ENCODE measurements around the gene SOST.
A peak's percentile ranks its signal among the peaks of the same experiment; 100 is the strongest.

SOST gene

DNA sequence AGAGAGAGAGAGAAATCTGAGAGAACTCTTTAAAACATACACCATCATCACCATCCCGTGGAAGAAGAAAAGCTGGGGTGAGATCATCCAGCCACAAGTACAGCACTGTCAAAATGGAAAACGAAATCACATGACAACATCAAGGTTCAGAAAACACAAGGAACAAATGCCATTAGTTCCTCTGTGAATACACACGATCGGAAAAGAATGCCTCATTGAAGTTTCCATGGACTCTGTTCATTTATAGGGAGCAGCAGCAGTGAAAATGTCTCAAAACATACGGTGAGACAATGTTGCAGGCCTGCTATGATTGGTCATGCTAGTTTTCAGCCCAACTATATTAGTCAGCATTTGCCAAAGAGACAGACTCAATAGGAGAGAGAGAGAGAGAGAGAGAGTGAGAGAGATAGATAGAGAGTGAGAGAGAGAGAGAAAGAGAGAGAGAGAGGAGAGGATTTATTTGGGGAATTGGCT, 26.1 kb upstream of the SOST start:
- no peak for DNase-seq (ENCODE audit: low read depth in 1 of 2, low spot score in 1 of 2)
- in situ Hi-C loops (cut with HindIII; ENCODE audit: low pct_unique_long_range_greater_than_20kb, low sequenced_read_pairs) = no loop called here
- TF ChIP-seq JUND (IDR thresholded peaks at IDR 0.05; ENCODE audit: low read depth) = no peak

DNA sequence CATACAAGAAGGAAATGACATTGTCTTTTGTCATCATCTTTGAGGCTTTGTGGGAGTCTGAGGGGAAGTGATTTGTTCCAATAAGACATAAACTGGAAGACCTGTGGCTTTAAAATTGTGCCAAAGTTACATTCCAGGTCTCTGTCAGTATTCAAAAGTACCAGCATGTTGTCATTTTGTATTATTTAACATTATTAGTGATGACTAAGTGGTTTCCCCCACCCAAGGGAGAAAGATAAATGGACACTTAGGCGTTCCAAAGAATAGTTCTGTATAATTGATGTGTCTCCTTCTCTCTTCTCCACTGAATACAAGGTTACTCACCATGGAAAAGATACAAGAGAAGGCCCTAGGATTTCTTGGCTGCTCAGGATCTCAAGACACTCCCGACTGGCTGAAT, 25.5 kb upstream of the SOST start:
- no peak for TF ChIP-seq JUND (IDR thresholded peaks at IDR 0.05; ENCODE audit: low read depth)
- in situ Hi-C loops (cut with HindIII; ENCODE audit: low pct_unique_long_range_greater_than_20kb, low sequenced_read_pairs) = no loop called here
- DNase-seq (ENCODE audit: low read depth in 1 of 2, low spot score in 1 of 2) = no peak

DNA sequence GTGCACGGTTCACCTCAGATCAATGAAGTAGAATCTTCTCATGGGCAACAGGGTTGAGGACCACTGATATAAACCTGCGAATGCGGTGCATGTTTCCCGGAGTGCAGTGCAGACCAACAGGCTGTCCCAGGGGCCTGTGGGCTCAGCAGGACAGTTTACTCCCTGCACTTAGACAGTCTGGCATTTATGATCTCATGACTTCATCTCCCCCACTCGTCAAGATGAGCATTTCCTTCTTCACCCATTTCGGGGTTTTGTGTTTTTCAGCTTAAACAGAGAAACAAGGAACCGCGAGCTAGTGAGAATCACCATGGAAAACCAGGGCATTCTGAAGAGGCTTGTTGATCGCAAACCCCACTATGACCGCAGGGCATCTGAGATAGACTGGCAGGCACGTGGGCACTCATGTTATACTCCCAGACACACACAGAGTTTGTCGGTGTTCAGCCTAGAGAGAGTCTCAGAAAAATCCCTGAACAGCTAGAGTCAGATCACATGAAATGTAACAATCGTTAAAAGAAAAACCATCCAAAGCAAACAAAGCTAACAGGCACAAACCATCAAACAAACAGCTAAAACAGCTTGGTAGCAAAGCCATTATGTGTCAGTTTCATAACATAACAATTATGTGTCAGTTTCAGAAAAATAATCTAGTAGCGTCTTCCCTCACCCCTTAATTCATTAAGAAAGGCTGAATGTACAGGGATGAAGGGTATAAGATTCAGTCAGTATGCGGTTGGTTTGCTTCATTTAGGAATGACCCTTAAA, 24.5 kb upstream of the SOST start:
- in situ Hi-C loops (cut with HindIII; ENCODE audit: low pct_unique_long_range_greater_than_20kb, low sequenced_read_pairs) = no loop called here
- no peak for DNase-seq (ENCODE audit: low read depth in 1 of 2, low spot score in 1 of 2)
- no peak for TF ChIP-seq JUND (IDR thresholded peaks at IDR 0.05; ENCODE audit: low read depth)

DNA sequence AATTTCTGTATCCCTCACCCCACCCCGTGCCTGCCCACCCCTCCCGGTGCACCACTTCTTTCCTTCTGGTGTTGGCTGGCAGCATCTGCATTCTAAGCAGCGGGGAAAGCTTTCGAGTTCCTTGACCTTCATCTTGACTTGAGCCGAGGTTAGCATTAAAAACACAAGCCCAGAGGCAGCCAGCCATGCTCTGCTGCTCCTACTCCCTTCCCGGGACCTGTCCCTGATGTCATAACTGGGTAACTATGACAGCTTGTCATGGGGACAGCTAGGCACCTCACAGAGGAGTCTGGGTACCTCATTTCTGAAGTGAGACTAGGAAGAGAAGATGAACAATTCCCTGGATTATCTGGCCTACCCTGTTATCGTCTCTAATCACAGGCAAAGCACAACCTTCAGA, 21.5 kb upstream of the SOST start, which contains the start of gene CFAP97D1:
CFAP97D1 (plus strand) TSS at position 301 of the 400 bp plus-strand sequence; CDS start at position 329, 28 bp downstream.
- DNase-seq (ENCODE audit: low read depth in 1 of 2, low spot score in 1 of 2) = no peak
- in situ Hi-C loops (cut with HindIII; ENCODE audit: low pct_unique_long_range_greater_than_20kb, low sequenced_read_pairs) = no loop called here

DNA sequence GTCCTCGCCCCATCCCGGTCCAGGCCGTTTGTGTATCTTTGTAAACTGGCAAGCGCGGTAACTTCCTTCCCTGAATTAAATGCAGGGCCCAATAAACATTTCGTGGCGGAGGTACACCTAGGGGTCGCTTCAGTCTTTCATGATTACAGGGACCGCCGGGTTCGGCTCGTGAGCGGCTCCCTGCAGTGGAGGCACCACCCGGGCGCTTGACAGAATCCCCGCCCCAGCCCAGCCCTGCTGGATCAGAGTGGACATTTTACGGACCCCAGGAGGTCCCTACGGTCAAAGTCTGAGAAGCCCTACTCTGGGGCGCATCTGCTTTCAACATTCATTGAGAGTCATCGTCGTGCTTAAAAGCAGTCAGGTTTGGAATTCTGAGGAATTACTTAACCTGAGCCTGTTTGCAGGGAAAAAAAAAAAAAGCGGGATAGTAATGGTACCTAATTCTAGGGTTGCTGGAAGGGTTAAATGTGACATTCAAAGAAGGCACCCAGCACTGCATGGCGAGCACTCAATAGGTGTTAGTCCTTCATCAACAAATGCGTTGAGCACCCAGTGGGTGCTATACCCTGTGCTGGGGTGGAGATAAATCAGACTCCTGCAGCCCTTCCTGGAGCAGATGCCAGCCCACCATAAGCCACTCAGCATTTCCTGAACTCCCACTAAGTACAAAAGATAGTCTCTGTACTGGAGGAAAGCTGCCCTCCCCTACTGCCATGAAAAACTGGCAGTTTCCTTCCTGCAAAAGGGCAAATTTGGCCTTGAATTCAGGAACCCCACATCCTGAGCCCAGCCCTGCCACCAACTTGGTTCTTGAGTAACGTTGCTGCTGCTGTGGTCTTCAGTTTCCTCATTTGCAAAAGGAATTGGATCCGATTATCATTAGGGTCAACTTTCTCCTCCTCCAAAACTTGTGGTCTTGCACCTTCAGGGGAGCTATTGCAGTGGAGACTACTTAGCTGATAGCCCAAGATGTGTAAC, 20.8 kb upstream of the SOST start:
- DNase-seq (ENCODE audit: low read depth in 1 of 2, low spot score in 1 of 2) = no peak
- TF ChIP-seq JUND (IDR thresholded peaks at IDR 0.05; ENCODE audit: low read depth) = no peak
- in situ Hi-C loops (cut with HindIII; ENCODE audit: low pct_unique_long_range_greater_than_20kb, low sequenced_read_pairs) = no loop called here

More for the DNA sequence above, 21.5 kb upstream of the SOST start, which contains the start of gene CFAP97D1:
- no peak for TF ChIP-seq JUND (IDR thresholded peaks at IDR 0.05; ENCODE audit: low read depth)

DNA sequence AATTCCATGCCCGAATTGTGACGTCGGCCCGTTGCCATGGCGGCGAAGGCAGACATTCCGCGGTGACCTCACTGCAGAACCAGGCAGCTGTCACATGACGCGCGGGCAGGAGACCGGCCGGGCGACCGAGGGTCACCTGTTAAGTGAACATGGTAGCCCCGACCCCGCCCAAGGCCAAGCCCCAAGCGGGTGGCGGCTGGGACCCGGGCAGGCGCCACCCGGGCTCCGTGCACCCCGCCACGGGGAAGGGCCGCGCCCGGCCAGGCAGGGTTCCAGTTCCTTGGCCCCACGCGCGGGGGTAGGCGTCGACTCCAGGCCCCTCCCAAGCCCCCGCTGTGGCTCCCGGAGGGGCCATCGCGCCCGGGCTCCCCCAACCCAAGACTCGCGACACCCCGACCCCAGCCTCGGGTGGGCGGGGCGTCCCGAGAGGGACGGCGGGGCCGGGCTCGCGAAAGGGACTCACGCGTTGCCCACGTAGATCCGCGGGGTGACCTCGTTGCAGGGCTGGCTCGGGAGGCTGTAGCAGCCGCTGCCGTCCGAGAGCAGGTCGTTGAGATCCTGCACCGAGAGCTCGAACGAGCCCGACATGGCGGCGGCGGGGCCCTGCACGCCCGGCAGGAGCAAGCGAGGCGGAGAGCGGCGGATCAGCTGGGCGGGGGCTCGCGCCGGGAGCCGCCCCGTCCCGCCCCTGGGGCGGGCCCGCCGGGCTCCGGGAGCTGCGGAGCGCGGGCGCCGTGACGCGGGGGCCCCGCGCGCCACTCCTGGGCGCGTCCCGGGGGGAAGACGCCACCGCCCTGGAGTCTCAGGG, 19.9 kb upstream of the SOST start, which contains the start of gene DUSP3:
DUSP3 (minus strand) TSS at position 641 of the 808 bp plus-strand sequence; CDS start at position 588, 53 bp downstream.
- 0 out of 2 replicates have a peak, but pooled peaks have one; percentile 73 for TF ChIP-seq JUND (IDR thresholded peaks at IDR 0.05; ENCODE audit: low read depth)
- in situ Hi-C loops (cut with HindIII; ENCODE audit: low pct_unique_long_range_greater_than_20kb, low sequenced_read_pairs) = no loop called here
- peak; percentile 91 to 98 for DNase-seq (ENCODE audit: low read depth in 1 of 2, low spot score in 1 of 2)

DNA sequence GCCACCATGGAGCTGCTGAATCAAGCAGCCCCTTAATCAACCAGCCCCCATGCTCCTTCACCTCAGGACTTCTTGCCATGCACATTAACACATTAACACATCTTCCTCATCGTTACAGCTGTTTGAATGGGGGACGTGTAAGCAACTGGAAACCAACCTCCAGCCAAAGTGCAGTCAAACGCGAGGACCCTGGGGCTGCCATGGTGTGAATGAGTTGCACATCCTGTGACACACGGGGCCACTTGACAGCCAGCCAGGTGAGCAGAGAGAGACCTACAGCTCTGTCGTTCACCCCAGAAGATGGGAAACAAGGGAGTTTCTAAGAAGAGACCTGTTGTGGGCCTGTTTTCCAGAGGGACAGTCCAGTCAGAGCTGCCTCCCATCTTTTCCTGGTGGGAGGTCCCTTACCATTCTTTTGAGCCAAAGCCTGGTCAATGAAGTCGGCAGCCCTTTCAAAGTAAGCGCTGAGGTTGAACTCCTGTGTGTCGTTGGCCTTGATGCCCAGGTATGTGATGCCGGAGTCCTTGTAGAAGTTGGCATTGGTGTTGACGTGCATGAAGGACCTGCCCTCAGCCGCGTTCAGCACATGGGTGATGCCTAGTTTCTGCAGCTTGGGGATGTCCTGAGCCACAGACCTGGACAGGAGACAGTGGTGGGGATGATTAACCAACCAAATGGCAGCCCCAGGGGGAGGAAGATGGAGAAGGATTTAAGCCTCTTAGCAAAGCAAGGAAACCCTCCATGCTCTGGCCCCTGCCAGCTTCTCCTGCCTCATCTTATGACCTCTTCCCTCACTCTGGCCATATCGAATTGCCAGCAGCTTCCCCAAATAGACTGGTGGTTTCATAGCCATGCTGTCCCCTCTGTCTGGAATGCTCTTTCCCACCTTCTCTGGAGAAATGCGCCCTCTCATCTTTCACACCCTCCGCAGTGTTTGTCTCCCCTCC, 16.0 kb upstream of the SOST start:
- no peak for DNase-seq (ENCODE audit: low read depth in 1 of 2, low spot score in 1 of 2)
- TF ChIP-seq JUND (IDR thresholded peaks at IDR 0.05; ENCODE audit: low read depth) = no peak
- in situ Hi-C loops (cut with HindIII; ENCODE audit: low pct_unique_long_range_greater_than_20kb, low sequenced_read_pairs) = no loop called here

DNA sequence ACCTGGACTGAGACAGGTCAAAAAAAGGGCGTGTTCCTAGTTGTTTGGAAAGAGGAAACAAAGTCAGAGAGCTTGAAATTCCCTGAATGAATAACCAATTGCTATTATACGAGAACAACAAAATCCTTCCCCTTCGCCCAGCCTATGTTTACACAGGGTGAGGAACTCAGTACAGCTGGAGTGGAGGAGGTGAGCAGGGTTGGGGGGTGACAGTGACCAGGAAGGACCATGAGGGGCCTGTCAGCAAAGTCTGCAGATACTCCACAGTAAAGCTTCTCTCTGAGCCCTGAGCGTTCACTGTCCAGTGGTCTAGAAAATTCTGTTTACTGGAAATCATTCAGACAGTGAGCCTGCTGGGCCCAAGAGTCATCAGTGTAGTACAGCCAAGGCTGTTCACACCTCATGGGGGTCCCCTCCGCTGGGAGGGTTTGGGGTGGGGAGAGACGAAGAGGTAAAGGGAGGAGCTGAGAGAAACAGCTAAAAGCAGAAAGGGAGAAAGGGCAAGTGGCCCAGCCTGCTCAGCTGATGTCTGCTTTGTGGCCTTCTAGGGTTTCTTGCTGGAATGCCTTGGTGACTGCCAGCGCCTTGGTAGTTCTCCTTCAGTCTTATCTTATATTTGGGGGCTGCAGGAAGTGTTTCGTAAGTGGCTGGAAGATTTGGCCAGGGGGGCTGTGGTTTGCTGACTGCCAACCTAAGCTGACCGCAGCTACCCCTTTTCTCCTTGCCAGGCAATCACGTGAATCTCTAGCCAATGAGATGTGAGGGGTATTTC, 14.5 kb upstream of the SOST start:
- in situ Hi-C loops (cut with HindIII; ENCODE audit: low pct_unique_long_range_greater_than_20kb, low sequenced_read_pairs) = no loop called here

DNA sequence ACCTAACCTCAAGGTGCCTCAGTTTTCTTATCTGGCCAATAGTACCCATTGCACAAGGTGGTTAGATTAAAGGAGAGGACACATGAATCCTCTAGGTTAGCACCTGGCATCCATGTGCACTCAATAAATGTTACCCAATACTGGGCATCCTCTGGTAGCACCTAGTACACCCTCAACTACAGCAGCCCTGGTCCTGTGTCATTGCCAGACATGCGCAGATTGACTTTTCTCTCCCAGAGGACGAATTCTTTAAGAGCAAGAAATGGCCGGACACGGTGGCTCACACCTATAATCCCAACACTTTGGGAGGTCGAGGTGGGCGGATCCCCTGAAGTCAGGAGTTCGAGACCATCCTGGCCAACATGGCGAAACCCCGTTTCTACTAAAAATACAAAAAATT, 12.9 kb upstream of the SOST start:
- in situ Hi-C loops (cut with HindIII; ENCODE audit: low pct_unique_long_range_greater_than_20kb, low sequenced_read_pairs) = no loop called here
- no peak for TF ChIP-seq JUND (IDR thresholded peaks at IDR 0.05; ENCODE audit: low read depth)

More for the DNA sequence above, 14.5 kb upstream of the SOST start:
- TF ChIP-seq JUND (IDR thresholded peaks at IDR 0.05; ENCODE audit: low read depth) = no peak
- DNase-seq (ENCODE audit: low read depth in 1 of 2, low spot score in 1 of 2) = no peak

DNA sequence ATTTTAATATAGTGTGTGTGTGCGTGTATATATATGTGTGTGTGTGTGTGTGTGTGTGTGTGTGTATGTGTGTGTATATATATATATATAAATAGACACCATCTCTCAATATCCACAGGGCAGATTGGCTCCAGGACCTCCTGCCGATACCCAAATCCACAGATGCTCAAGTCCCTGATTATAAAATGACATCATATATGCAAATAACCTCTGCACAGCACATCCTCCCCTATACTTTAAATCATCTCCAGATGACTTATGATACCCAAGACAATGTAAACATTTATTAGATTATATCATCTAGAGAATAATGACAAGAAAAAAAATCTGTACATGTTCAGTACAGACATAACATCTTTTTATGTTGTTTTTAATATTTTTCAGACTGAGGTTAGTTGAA, 12.4 kb upstream of the SOST start:
- in situ Hi-C loops (cut with HindIII; ENCODE audit: low pct_unique_long_range_greater_than_20kb, low sequenced_read_pairs) = no loop called here
- no peak for TF ChIP-seq JUND (IDR thresholded peaks at IDR 0.05; ENCODE audit: low read depth)
- DNase-seq (ENCODE audit: low read depth in 1 of 2, low spot score in 1 of 2) = no peak

More for the DNA sequence above, 12.9 kb upstream of the SOST start:
- no peak for DNase-seq (ENCODE audit: low read depth in 1 of 2, low spot score in 1 of 2)

Data from T47D (cell line).